D721Med (cell line): ENCODE results near the gene TTC28.

Source experiments
- DNase-seq: peaks from one replicate; pipeline ENCODE4 v3.0.0; 2011; ENCODE audit warnings: low spot score; ENCODE audit not compliant: insufficient read length
- FAIRE-seq: peaks from 2 replicates; lab custom pipeline; 2011; peaks lifted over from hg19 to GRCh38; lab: Jason Lieb, UNC
- CTCF ChIP-seq: IDR thresholded peaks from 2 replicates; pipeline ENCODE4 v1.5.1; 2012; ENCODE audit warnings: mild to moderate bottlenecking, control low read depth; ENCODE audit not compliant: insufficient read depth; ENCODE audit errors: missing control alignments

Gene TTC28

DNA sequence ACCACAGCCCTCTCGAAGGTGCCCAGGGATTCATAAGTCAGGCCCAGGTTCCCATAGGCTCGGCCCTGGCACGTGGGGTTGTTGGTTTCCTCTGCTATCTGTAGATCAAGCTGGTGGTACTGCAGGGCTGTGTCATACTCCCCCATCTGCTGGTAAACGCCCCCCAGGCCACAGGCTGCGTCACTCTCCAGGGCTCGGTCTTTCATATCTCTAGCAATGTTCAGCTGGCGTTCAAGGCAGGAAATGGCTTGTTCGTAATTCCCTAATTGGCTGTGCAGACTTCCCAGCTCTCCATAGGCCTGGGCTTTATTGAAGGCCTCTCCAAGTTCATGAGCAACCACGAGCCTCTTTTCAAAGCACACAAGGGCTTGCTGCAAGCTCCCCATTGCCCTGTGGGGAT, 574.2 kb downstream of the TTC28 start:
- DNase-seq (no peak), FAIRE-seq (no peak)

DNA sequence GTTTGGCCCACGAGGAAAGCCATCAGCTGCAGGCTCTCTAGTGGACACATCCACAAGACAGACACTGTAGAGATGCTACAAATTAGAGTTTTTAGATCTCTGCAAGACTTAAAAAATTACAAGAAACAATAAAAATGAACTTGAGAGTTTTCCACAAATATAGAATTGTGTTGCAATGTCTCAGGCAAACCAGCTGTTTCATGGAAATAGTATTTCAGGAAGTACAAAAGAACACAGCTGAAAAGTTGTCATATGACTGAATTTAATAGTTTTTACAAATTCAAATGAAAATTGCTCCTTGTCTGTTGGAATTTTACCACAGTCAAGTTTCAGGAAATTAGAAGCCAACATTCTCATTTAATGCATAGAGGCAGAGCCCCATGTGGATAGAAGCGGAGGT, 576.0 kb downstream of the TTC28 start:
- FAIRE-seq (no peak), DNase-seq (no peak)
- TF ChIP-seq CTCF = no peak

More for the DNA sequence above, 574.2 kb downstream of the TTC28 start:
- no peak for TF ChIP-seq CTCF

- TF ChIP-seq CTCF = no peak
- DNase-seq (no peak), FAIRE-seq (no peak)
Observed at GRCh38 chr22:28102151-28102812, 577.4 kb downstream of the TTC28 start.

GRCh38 chr22:28097627-28098026, 582.0 kb downstream of the TTC28 start:
- DNase-seq (no peak), FAIRE-seq (no peak)
- no peak for TF ChIP-seq CTCF

- FAIRE-seq = no peak
- no peak for DNase-seq
- no peak for TF ChIP-seq CTCF
Observed at GRCh38 chr22:28096161-28096560, 583.5 kb downstream of the TTC28 start.

DNA sequence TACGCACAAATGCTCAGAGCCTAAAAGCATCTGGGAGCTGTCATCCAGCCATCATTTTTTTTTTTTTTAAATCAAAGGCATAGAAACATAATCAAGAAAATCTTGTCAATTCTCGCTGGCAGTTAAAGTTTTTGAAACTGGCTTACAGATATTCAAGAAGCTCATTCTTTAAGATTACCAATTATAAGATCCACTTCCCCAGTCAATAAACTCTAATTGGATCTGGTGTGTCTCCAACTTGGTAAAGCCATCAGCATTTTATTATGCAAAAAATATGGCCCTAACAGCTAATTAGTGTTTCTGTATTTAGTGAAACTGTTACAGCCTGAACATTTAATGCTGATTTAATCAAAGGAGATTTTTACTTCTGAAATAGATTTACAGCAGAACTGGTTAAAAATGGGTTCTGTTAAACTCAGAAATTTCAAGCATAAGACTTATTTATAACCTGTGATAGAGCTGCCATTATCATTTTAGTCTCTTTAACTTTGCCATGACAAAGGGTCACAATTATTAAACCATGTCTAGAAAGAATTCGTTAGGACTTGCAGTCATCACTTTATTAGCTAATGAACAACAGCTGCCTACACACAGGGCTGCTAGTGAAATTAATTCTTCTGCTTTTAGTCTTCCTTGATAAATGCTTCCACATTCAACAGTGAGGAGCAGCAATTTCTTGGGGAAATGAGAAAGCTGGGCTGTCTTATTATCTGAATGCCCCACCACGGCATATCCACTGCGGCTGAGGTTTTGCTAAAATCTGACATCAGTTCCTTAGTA, 584.1 kb downstream of the TTC28 start:
- no peak for TF ChIP-seq CTCF
- FAIRE-seq (no peak), DNase-seq (no peak)

DNA sequence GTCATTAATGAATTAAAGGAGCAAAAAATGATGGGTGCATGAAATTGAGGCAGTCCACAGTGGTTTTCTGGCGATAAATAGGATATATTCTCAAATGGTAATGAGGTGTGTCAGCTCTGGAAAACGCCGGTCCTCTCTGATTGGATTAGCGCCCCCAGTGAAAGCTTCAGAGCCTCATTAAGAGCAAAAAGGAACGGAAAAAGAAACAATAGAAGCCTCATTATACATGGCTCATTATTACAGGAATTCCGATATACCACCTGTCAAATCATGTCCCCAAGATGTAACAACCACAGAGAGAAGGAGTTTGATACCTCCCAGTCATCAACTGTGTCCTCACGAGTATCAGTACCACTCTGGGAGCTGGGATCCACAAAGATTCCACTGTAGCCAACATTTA, 584.9 kb downstream of the TTC28 start:
- TF ChIP-seq CTCF = no peak
- FAIRE-seq = no peak
- no peak for DNase-seq
